HG02571 (cell line): ENCODE measurements around the gene MTFP1.
"Not testable (repeated sequence)": the region's sequence is repeated elsewhere in the genome, so short reads cannot be mapped to it uniquely, and the experiment has no call there.

Experiments used
- ATAC-seq: cut with Tn5 transposase; IDR thresholded peaks from one replicate; pipeline ENCODE4 v1.9.1; 2021; ENCODE audit warnings: mild to moderate bottlenecking, moderate library complexity; ENCODE audit not compliant: unreplicated experiment

Gene MTFP1

DNA sequence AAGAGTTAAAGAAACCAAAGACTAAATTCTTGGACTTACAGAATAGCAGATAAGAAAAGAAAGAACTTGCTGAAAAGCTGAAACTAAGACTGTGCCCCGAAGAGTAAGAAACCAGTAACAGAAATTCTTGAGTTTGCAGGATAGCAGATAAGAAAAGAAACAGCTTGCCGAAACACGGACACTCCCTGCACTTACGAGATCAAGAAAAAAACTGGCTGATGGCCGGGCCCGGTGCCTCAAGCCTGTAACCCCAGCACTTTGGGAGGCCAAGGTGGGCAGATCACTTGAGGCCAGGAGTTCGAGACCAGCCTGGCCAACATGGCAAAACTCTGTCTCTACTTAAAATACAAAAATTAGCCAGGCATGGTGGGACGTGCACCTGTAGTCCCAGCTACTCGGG lies 25.9 kb downstream of the MTFP1 start:
- ATAC-seq, result not testable (repeated sequence)

DNA sequence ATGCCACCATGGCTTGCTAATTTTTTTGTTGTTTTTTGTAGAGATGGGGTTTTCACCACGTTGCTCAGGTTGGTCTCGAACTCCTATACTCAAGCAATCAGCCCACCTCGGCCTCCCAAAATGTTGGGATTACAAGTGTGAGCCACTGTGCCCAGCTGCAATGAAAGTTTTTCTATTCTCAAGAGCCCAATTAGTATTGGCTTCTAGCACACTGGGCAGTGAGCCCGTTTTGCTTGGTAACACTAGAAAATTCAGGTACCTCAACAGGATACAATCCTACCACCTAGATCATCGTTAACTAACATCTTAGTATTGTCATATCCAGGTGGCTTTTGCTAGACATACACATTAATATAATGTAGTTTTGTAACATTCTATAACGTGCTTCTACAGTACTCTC lies 27.3 kb downstream of the MTFP1 start:
- ATAC-seq, result no peak

DNA sequence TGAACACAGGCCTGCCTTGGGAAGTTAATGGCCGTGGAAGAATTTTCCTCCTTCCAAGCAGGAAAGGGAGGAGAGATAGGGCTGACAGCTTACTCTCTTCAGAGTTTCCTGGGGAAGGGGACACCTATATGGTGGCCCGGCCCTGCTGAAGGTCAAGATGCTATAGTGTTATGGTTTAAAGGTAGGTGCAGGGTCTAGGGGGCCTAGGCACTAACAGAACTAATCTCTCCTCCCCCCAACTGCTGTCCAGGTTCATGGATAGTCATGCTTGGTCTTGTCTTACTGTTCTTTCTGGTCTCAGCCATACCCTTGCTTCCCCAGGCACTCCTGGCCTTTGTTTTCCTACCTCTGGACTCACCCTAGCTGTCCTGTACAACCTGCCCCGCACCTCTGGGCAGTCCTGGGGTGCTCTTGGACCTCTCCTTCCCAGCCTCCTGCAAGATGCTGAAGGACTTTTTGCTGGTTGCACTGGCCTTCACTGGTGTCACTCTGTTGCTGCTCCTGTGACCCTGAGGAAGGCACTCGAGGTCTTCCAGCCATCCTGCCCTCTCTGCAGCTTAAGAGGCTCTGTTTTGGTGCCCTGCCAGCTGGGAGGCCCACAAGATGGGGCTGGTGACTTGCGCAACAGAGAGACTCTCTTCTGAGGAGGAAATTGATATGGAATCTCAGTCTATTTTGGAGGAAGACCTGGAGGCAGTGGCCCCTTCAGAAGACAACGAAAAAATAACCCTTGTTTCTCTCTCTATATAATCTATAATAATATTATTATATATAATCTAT lies 28.4 kb downstream of the MTFP1 start:
- no peak for ATAC-seq

DNA sequence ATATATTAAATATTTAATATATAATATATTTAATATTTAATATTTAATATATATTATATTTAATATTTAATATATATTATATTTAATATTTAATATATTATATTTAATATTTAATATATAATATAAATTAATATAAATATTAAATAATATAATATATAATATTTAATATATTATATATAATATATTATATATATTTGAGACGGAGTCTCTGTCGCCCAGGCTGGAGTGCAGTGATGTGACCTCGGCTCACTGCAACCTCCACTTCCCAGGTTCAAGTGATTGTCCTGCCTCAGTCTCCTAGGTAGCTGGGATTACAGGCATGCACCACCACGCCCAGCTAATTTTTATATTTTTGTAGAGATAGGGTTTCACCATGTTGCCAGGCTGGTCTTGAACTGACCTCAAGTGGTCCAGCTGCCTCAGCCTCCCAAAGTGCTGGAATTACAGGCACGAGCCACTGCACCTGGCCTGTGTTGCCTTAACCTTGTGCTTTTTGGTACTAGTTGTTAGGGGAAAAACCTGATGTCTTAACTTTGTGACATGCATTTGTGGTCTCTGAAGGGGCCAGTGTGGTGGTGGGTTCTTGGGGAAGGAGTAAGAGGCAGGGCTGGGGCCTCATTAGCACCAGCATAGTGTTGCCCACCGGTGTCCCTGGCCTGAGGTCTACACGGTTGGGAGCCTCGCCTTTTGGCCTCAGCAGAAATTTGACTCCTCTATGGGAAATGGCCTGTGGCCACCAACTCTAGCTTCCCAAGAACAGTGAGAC lies 29.7 kb downstream of the MTFP1 start:
- no peak for ATAC-seq

DNA sequence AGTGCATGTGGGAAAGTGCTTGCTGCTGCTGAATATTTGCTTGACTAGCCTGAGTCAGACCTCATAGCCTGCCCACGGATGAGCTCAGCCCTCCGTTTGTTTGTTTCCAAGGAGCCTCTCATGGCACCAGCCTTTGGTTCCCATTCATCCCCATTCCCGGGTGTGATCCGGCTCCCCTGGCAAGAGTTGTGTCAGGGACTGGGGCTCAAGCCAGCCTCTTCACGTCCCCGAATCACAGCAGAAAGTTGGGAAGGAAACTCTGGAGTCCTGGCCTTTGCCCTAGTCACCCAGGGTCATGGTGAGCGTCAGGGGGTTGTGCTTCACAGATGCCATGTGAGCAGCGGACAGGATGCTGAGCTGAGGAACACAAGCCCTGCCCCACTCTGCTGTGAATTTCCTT lies 32.4 kb downstream of the MTFP1 start:
- ATAC-seq, result no peak

DNA sequence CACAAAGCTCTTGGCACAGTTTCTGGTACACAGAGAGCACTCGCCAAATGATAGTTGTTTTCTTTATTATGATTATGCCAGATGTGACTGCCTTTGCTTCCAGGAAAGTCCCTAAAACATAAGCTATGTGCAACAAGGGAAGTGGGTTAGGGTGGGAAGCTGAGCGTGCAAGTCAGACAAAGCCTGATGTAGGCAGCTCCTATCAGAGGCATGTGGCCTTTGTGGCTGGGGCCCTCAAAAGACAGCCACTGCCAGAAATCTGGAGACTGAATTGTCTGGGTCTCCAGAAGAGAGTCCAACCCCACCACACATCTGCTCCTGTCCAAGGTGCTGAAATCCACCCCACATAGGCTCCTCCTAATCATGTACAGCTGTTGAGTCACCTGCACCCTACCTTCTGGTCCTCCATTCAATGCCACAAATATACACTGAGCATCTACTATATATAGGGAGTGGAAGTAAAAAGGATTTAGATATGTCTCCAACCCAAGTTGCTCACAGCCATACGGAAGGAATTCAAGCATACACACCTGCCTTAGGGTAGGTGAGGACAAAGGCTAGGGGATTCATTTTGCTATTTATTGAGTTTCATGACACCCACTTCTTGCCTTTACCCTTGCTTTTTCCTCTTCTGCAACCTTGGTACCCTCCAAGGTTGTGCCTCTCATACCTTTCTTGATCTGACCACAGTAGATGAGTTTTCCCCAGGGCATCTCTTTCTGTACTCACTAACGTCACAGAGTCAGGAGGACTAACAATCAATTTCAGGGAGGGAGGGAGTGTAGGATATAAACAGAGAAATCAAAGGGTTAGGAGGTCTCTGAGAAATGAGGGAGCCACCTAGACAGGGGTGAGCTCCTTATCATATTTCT lies 33.8 kb downstream of the MTFP1 start:
- no peak for ATAC-seq

DNA sequence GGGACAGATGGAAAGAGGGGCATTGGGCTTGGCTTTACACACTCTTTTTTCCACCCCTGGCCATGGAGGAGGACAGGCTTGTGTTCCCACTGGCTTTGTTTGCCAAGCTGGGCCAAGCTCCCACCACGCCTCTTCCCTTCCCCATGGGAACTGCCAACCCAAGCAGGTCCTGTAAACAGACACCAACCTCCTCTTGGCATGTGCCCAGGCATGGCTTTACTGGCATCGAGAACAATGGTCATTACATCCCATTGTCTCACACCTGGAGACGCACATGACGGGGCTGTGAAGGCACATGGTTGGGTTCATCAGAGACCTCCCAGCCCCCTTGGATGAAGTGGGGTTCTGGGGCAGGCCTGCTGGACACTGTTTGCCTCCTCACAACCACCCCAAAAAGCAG lies 34.6 kb downstream of the MTFP1 start:
- no peak for ATAC-seq

DNA sequence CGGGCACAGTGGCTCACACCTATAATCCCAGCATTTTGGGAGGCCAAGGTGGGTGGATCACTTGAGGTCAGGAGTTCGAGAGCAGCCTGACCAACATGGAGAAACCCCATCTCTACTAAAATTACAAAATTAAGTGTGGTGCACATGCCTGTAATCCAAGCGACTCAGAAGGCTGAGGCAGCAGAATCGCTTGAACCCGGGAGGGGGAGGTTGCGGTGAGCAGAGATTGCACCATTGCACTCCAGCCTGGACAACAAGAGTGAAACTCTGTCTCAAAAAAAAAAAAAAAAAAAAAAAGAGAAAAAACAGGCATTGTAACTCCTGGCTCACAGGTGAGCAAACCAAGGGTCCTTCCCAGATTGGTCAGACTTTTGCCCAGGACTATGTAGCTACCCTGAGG lies 35.0 kb downstream of the MTFP1 start:
- ATAC-seq, result not testable (repeated sequence)

DNA sequence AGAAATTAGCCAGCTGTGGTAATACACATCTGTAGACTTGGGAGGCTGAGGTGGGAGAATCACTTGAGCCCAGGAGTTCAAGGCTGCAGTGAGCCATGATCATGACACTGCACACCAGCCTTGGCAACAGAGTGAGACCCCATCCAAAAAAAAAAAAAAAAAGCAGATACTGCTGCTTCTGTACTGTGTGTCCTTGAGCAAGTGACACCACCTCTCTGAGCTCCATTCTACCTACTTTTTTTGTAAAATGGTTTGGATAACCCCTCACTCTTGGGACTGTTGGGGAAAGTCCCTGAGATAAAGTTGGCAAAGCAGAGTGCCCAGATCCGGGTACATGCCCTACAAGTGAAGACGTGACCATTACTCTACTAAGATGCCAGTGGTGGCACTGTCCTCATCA lies 43.6 kb downstream of the MTFP1 start:
- no peak for ATAC-seq

DNA sequence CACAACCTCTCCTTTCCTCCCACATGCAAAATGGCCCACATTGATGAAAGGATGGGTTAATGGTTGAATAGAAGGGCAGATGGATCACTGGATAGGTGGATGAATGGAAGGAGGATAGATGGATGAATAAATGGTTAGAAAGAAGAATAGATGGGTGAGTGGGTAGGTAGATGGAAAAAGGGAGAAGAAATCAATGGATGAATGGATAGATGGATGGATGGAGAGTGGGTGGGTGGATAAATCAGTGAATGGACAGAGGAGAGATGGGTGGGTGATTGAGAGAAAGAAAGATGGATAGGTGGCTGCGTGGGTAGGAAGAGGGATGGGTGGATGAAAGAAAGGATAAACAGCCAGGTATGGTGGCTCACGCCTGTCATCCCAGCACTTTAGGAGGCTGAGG lies 45.1 kb downstream of the MTFP1 start:
- no peak for ATAC-seq

DNA sequence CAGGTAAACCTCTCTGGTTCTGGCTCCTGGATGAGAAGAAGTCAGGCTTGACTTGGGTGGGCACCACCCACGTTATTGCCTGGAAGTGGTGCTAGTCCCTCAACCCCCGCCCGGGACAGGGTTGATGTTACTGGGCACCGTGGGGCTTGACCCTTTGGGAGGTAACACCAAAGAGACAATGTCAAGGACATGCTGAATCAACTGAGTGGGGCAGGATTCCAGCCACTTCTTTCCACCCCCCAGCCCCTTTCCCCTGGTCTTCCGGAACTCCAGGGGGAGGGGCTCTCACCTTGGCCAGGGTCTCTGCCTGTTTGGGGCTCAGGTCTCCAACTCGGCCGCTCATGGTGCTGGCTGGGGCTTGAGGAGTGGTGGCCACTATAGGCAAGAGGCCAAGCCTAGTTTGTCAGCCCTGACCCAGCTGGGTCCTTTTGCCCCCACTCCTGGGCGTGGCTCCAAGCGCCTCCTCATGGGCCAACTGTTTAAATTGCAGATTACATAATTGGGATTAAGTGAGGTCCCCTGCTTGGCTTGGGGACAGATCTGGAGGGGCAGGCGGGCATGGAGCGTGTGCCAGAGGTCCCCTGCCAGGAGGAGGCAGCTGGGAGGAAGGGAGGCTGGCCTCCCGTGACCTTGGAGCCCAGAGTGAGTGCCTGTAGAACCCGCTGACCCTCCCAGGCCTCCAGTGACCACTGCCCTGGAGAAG lies 46.2 kb downstream of the MTFP1 start, which contains the start of gene SEC14L3:
SEC14L3 (minus strand) TSS at position 402 of the 703 bp plus-strand sequence; CDS start at position 343, 59 bp downstream.
- ATAC-seq, result no peak

DNA sequence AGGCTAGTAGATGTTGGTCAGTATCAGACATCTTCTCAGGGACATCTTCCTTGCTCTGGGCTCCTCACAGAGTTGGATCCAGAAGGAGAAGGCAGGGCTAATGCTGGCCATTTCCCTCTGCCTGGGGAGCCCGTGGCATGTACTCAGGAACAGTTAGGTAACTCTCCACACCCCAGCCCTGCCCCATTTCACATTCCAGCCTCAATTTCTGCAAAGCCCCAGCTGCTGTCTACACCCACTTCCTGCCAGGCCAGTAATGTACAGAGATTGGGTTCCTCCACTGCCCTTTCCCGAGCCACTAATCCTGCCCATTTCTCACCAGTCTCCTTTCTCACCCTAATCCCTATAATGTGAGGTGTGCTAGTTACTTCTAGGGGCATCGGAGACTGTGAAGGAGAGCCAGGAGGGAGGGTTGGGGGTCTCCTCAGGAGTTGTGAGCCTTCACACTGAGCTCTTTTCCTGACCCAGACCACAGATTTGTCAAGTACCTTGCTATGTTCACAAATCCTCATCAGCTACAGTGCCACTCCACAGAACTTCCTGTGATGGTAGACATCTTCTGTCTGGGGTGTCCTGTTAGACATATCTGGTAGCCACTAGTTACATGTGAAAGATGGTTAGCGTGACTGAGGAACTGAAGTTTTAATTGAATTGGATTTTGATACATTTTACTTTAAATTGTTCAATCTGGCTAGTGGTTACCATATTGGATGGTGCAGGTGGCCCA lies 47.6 kb downstream of the MTFP1 start:
- ATAC-seq, result no peak

DNA sequence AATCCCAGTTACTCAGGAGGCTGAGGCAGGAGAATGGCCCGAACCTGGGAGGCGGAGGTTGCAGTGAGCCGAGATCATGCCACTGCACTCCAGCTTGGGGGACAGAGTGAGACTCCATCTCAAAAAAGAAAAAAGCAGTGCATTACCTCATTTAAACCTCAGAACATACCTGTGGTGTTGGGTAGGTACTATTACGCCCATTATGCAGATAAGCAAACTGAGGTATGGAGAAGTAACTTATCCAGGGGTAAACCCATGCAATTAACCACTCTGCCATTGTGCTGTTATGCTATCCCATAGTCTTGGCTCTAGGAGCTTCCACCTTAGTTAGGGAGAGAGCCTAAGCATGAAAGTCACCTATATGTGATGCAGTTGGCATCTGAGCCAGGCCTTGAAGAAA lies 48.6 kb downstream of the MTFP1 start:
- no peak for ATAC-seq

DNA sequence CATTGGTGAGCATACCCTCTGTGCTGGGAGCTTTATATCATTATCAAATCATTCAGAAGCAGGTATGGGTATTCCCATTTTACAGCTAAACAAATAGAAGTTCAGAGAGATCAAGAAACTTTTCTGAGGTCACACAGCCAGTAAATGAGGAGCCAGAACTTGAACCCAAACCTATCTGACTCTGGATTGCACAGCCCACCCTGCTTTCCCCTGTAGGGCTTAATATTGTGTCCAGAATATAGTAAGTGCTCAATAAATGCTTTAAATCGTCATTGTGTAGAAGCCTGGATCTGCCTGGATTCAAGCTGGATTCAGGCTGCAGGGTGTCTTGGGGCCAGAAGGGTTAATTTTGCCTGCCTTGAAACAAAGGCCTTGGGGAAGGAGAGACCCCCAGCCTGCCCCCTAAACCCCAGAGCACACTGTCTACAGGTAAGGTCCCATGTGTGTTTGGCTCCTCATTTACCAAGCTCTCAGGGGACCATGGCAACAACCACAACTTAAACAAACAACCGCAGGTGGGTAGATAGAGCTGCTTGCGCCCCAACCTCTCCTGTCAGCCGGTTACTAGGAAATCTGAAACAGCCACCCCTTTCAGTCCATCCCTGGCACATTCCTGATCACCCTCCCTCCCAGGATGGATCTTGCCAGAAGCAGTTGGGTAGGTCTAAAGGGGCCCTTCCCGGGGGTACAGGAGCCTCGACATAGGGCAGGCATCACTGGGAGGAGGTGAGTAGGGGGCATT lies 49.3 kb downstream of the MTFP1 start:
- no peak for ATAC-seq
